A549 (cell line): ENCODE measurements around the gene TRIO. TPM values are rescaled to one million over a fixed set of nuclear protein-coding genes. Genes with fewer than 3 reads are reported as not detected.

ENCODE experiments used
- ATAC-seq, 2 experiments: fragments of 200-7000 bp in 1 of 2; fragments of >200 bp in 1 of 2; cut with Nextera tagmentation in 1 of 2; cut with Tn5 transposase in 1 of 2; 3 replicates each; pipeline versions ENCODE4 v1.8.0 to v1.9.1; 2018 to 2020; ENCODE audit warnings: mild to moderate bottlenecking in 1 of 2, moderate library complexity in 1 of 2
- CTCF ChIA-PET: fragments of 300-600 bp; sonication (Branson Sonifier 250); formaldehyde crosslinking; extraction: SDS; loops from one replicate; lab custom pipeline; 2021; ENCODE audit warnings: antibody characterized with exemption, inconsistent platforms; lab: Yijun Ruan, JAX
- POLR2A ChIA-PET: fragments of 350-600 bp; formaldehyde crosslinking; extraction: SDS; loops from one replicate; lab custom pipeline; 2021; ENCODE audit warnings: antibody characterized with exemption, inconsistent platforms; lab: Yijun Ruan, JAX
- DNase-seq, 2 experiments: peaks; one replicate each; pipeline versions ENCODE4 v3.0.0 to v3.0.0-alpha.2; 2011 to 2016; ENCODE audit warnings: low read depth in 1 of 2, low spot score in 1 of 2
- FAIRE-seq: peaks from 2 replicates; lab custom pipeline; 2011; peaks lifted over from hg19 to GRCh38; lab: Jason Lieb, UNC
- H3K27ac ChIP-seq, 2 experiments: fragments of >200 bp; sonication (Bioruptor Twin); formaldehyde crosslinking; 3 replicates each; pipeline ENCODE4 v1.5.1; 2016 to 2017
- H3K4me1 ChIP-seq: fragments of >200 bp; sonication (Bioruptor Twin); formaldehyde crosslinking; 3 replicates; pipeline ENCODE4 v1.6.1; 2016
- H3K4me2 ChIP-seq: fragments of >200 bp; sonication (Bioruptor Twin); formaldehyde crosslinking; 3 replicates; pipeline ENCODE4 v1.6.1; 2016
- H3K4me3 ChIP-seq: fragments of >200 bp; sonication (Bioruptor Twin); formaldehyde crosslinking; 3 replicates; pipeline ENCODE4 v1.5.1; 2016
- H3K9me3 ChIP-seq: fragments of >200 bp; sonication (Bioruptor Twin); formaldehyde crosslinking; 3 replicates; pipeline ENCODE4 v1.6.1; 2016
- ATOH8 ChIP-seq: fragments of 250-450 bp; sonication (Bioruptor Pico); IDR thresholded peaks from 2 replicates; pipeline ENCODE4 v1.5.0; 2020; ENCODE audit warnings: low read depth, mild to moderate bottlenecking, moderate library complexity
- CTCF ChIP-seq: fragments of >200 bp; sonication (Bioruptor Twin); formaldehyde crosslinking; IDR thresholded peaks from 3 replicates; pipeline ENCODE4 v1.5.1; 2016
- ESRRA ChIP-seq: fragments of 150-350 bp; IDR thresholded peaks from 2 replicates; pipeline ENCODE4 v1.6.1; 2014; ENCODE audit warnings: mild to moderate bottlenecking, low read length, borderline replicate concordance
- FOSB ChIP-seq: fragments of 250-450 bp; sonication (Bioruptor Pico); IDR thresholded peaks from 2 replicates; pipeline ENCODE4 v1.5.0; 2020; ENCODE audit warnings: mild to moderate bottlenecking, moderate library complexity
- FOSL2 ChIP-seq, 2 experiments: fragments of 450-650 bp in 1 of 2; fragments of >200 bp in 1 of 2; sonication (Bioruptor Twin) in 1 of 2; formaldehyde crosslinking; IDR thresholded peaks; 2 replicates each; pipeline versions ENCODE4 v1.5.0 to v1.6.1; 2016 to 2020; ENCODE audit warnings: mild to moderate bottlenecking in 1 of 2, moderate library complexity in 1 of 2
- HDAC2 ChIP-seq: fragments of 200-600 bp; sonication (generic); IDR thresholded peaks from 2 replicates; pipeline ENCODE4 v1.6.1; 2016
- HEYL ChIP-seq: fragments of 250-450 bp; sonication (Bioruptor Pico); IDR thresholded peaks from 2 replicates; pipeline ENCODE4 v1.8.0; 2021; ENCODE audit warnings: mild to moderate bottlenecking, moderate library complexity
- JUNB ChIP-seq: fragments of >200 bp; sonication (Bioruptor Twin); formaldehyde crosslinking; IDR thresholded peaks from 2 replicates; pipeline ENCODE4 v1.6.1; 2016
- NR3C1 ChIP-seq: fragments of >200 bp; sonication (Bioruptor Twin); formaldehyde crosslinking; IDR thresholded peaks from 3 replicates; pipeline ENCODE4 v1.6.1; 2017
- PBX3 ChIP-seq: IDR thresholded peaks from 2 replicates; pipeline ENCODE4 v1.6.1; 2012
- PHF8 ChIP-seq: fragments of 200-600 bp; sonication (generic); IDR thresholded peaks from 2 replicates; pipeline ENCODE4 v1.6.1; 2016; ENCODE audit warnings: low read depth, mild to moderate bottlenecking, antibody characterized with exemption, moderate library complexity, borderline replicate concordance
- RARB ChIP-seq: fragments of 250-450 bp; sonication (Bioruptor Pico); IDR thresholded peaks from 2 replicates; pipeline ENCODE4 v1.8.0; 2021; ENCODE audit warnings: mild to moderate bottlenecking, moderate library complexity
- RFX5 ChIP-seq: fragments of 450-650 bp; IDR thresholded peaks from 2 replicates; pipeline ENCODE4 v1.7.1; 2014; ENCODE audit warnings: antibody characterized with exemption, mild to moderate bottlenecking, moderate library complexity
- RNF2 ChIP-seq: fragments of 200-600 bp; sonication (generic); IDR thresholded peaks from 2 replicates; pipeline ENCODE4 v1.6.1; 2016; ENCODE audit warnings: low read depth, mild to moderate bottlenecking, antibody characterized with exemption, moderate library complexity, borderline replicate concordance
- SMC3 ChIP-seq: fragments of >200 bp; sonication (Bioruptor Twin); formaldehyde crosslinking; IDR thresholded peaks from 3 replicates; pipeline ENCODE4 v1.6.1; 2018; ENCODE audit warnings: inconsistent platforms
- SREBF2 ChIP-seq: fragments of 450-650 bp; IDR thresholded peaks from 2 replicates; pipeline ENCODE4 v1.6.1; 2014; ENCODE audit warnings: mild to moderate bottlenecking, moderate library complexity
- ZC3H11A ChIP-seq: fragments of 450-650 bp; IDR thresholded peaks from 2 replicates; pipeline ENCODE4 v1.6.1; 2014; ENCODE audit warnings: antibody characterized with exemption, mild to moderate bottlenecking
- ZFP36 ChIP-seq: fragments of 450-650 bp; IDR thresholded peaks from 2 replicates; pipeline ENCODE4 v1.6.1; 2014; ENCODE audit warnings: borderline replicate concordance; ENCODE audit not compliant: partially characterized antibody
- WGBS: methylation state at CpG from one replicate; pipeline ENCODE4 v1.1.6; 2017; ENCODE audit errors: missing lambda C conversion rate; 5-methylcytosine and 5-hydroxymethylcytosine counted together
- polyA plus RNA-seq, 4 experiments: library from polyadenylated mRNA; depleted of rRNA in 3 of 4; stranded (reverse); fragments of >200 nt; fragmentation: RNase III in 1 of 4; extraction: RNeasy Plus Mini Kit Qiagen cat#74134 plus additional on column Dnase treatment in 1 of 4; gene quantifications; 2 replicates in 3 of 4; 3 replicates in 1 of 4; pipeline ENCODE4 v1.2.3, GENCODE V29; 2011 to 2017

The TRIO gene
- polyA plus RNA-seq, 2 of the 4 experiments (the other 2 are of a cell fraction) = 47.5 to 79.0 TPM

- DNase-seq (no peak), ATAC-seq (no peak), FAIRE-seq (no peak)
- Histone ChIP-seq H3K4me3 (no peak overlapping the region), H3K4me1 (no peaks in the 10 kb centered on the region), H3K27ac (no peak overlapping the region), H3K4me2 (no peak overlapping the region), H3K9me3 (no peaks in the 10 kb centered on the region)
- TF ChIP-seq NR3C1 = no peak
- ChIA-PET POLR2A (no interaction called here), CTCF (interaction anchor here (1.6 kb wide), 2 partner anchors 15 to 334 kb away, joined by 6 read pairs; no protein-coding TSS in a partner anchor)
- 99% methylated on average over 3 of the region's 3 CpGs for WGBS
Observed at GRCh38 chr5:14321936-14322335, 178.8 kb downstream of the TRIO start.

- Histone ChIP-seq H3K4me3 (no peak overlapping the region), H3K4me2 (no peak overlapping the region), H3K4me1 (no peaks in the 10 kb centered on the region), H3K9me3 (no peaks in the 10 kb centered on the region), H3K27ac (no peak overlapping the region)
- WGBS = 84% methylated on average over 4 of the region's 4 CpGs
- ATAC-seq = no peak
- FAIRE-seq = no peak
- ChIA-PET CTCF (interaction anchor here (0.9 to 1.6 kb wide), 3 partner anchors 201 to 351 kb away, joined by 3 to 6 read pairs (median 3); no protein-coding TSS in a partner anchor), POLR2A (no interaction called here)
- TF ChIP-seq ATOH8 (CRISPR knock-in tag) (no peak), FOSB (CRISPR knock-in tag) (no peak), HEYL (CRISPR knock-in tag) (no peak), SREBF2 (no peak), RARB (CRISPR knock-in tag) (no peak), PBX3 (no peak), JUNB (no peak)
- no peak for DNase-seq
Observed at GRCh38 chr5:14322437-14323187, 179.5 kb downstream of the TRIO start.

GRCh38 chr5:14323466-14323865, 180.3 kb downstream of the TRIO start:
- no peak overlapping the region for H3K4me3 ChIP-seq
- no peaks in the 10 kb centered on the region for H3K4me1 ChIP-seq
- no peak overlapping the region for H3K4me2 ChIP-seq
- H3K9me3 ChIP-seq = no peaks in the 10 kb centered on the region
- DNase-seq (no peak), ATAC-seq (no peak)
- WGBS = 92% methylated on average over 7 of the region's 7 CpGs
- TF ChIP-seq HEYL (CRISPR knock-in tag) = no peak
- no peak for TF ChIP-seq ATOH8 (CRISPR knock-in tag)
- no peak for TF ChIP-seq FOSL2 (IDR thresholded peaks at IDR 0.05)
- no peak for TF ChIP-seq FOSL2 (CRISPR knock-in tag; IDR thresholded peaks at IDR 0.05)
- no peak for TF ChIP-seq ESRRA
- TF ChIP-seq SMC3 = no peak
- TF ChIP-seq RNF2 = no peak
- TF ChIP-seq PHF8 = no peak
- no peak for TF ChIP-seq ZFP36
- no peak for TF ChIP-seq RFX5
- no peak for TF ChIP-seq ZC3H11A
- TF ChIP-seq CTCF = no peak
- no peak for TF ChIP-seq HDAC2
- TF ChIP-seq, all 56 proteins: peak for 0
- FAIRE-seq = no peak
- ChIA-PET CTCF (interaction anchor here (0.9 to 1.8 kb wide), 4 partner anchors 28 to 352 kb away, joined by 3 to 8 read pairs (median 4); no protein-coding TSS in a partner anchor), POLR2A (no interaction called here)
- H3K27ac ChIP-seq = no peak overlapping the region
